ENCODE results near the gene DDC.

DDC gene, protein sequence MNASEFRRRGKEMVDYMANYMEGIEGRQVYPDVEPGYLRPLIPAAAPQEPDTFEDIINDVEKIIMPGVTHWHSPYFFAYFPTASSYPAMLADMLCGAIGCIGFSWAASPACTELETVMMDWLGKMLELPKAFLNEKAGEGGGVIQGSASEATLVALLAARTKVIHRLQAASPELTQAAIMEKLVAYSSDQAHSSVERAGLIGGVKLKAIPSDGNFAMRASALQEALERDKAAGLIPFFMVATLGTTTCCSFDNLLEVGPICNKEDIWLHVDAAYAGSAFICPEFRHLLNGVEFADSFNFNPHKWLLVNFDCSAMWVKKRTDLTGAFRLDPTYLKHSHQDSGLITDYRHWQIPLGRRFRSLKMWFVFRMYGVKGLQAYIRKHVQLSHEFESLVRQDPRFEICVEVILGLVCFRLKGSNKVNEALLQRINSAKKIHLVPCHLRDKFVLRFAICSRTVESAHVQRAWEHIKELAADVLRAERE

GRCh38 chr7:50564640-50565558 is at the start of gene DDC:
Gene DDC, minus strand, starts transcription at chr7:50565405. Its CDS starts 21,320 bp downstream, at chr7:50544085.
- no peak for DNase-seq (ENCODE audit: low read depth in 3 of 3, low spot score in 1 of 3)

- no peak for DNase-seq (ENCODE audit: low read depth in 3 of 3, low spot score in 1 of 3)
These were observed 48.3 kb upstream of the DDC start for GRCh38 chr7:50613473-50613872.

DNA sequence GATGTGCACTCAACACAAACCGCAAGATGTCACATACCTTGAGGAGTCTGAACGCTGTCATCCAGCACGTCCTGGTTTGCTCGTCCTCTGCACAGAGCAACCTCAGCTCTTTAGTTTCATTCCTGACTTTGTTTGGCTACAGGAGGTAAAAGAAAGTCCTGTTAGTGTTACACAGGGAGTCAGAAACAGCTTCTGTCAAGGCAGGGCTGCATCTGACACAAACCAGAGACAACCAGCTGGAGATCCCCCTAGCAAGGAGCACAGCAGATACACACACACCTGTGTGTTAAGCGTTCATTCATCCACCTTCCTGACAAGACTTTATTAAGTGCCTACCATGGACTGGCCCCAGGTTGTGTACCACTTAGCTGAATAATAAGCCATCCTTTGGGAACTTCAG is 47.5 kb upstream of the DDC start:
- DNase-seq (ENCODE audit: low read depth in 3 of 3, low spot score in 1 of 3) = no peak

GRCh38 chr7:50610521-50611277 is 45.5 kb upstream of the DDC start:
- no peak for DNase-seq (ENCODE audit: low read depth in 3 of 3, low spot score in 1 of 3)

DNA sequence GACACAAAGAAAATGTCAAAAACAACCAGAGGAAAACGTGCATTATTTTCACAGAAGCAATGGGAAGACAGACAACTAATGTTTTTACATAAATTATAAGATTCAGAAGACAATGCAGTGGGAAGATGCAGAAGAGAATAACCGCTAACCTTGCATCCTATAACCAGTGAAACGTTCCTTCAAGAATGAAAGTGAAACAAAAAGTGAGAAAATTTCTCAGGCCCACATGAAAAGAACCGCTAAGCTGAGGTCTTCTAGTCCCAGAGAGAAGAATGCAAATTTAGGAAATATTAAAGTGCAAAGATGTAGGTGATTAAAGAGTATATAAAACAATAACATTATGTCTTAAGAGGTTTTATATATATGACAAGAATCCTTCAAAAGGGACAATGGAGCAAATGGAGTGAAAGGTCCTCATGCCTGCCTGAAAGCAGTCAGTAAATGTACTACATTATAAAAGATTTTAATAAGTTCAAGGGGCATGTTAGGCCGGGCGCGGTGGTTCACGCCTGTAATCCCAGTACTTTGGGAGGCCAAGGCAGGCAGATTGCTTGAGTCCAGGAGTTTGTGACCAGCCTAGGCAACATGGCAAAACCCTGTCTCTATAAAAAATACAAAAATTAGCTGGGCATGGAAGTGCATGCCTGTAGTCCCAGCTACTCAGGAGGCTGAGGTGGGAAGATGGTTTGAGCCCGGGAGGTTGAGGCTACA is 43.1 kb upstream of the DDC start:
- DNase-seq (ENCODE audit: low read depth in 3 of 3, low spot score in 1 of 3) = no peak

DNA sequence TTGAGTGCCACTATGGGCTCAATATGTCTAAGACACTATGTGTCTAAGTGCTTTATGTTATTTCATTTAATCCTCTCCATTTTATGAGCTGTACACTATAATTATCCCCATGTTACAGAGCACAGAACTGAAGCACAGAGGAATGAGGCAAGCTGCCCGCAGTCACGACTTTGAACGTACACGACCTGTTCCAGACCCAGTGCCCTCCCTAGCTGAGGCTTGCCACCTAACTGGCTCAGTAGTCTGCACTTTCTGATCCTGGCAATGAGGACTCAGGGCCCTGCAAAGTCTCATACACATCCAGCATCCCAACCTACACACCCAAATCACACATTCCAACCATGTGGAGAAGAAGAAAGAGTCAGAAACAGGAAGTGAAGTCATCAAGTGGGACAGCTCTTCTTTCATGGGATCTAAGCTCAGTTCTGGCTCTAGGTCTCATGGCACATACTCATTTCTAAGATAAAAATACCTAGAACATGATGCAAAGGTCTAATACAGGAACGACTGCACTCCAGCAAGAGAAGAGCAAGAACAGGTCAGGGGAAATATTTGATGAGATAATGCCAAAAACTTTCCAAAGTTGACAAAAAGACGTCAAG is 42.4 kb upstream of the DDC start:
- DNase-seq (ENCODE audit: low read depth in 3 of 3, low spot score in 1 of 3) = no peak

DNA sequence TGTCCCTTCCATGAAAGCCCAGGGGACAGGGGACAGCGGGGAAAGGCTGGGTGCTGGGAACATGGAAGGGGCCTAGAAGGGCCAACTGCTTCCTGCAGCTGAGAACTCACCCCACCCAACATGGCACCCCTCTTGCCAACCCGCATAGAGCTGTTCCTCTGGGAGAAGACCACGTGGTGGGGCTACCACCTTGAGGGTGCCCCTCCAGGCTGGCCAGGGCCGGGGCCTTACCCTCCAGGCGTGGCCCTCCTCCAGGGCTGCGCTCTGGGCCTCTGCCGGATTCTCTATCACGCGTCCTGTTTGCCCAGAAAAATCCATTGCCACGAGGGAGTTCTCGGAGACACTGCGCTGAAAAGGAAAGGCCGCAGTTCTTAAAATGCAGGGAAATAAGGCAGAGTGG is 39.9 kb upstream of the DDC start:
- no peak for DNase-seq (ENCODE audit: low read depth in 3 of 3, low spot score in 1 of 3)

DNA sequence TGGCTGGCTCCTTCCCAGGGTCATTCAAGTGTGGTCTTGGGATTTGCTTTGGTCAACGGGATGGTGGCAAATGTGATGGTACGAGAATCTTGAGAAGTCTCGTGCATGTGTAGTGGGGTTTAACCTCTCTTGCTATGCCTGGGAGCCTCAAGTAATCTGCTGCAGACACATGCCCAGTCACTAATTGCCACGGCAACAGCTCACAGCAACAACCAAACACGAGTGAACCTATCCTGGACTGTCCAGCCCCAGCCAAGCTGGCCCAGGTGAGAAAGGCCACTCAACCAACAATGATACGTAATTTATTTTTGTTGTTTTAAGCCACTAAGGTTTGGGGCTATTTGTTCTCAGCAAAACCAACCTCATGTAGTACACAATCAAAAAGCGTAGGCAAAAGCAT is 38.1 kb upstream of the DDC start:
- DNase-seq (ENCODE audit: low read depth in 3 of 3, low spot score in 1 of 3) = no peak

GRCh38 chr7:50599385-50599784 is 34.2 kb upstream of the DDC start:
- no peak for DNase-seq (ENCODE audit: low read depth in 3 of 3, low spot score in 1 of 3)

- no peak for DNase-seq (ENCODE audit: low read depth in 3 of 3, low spot score in 1 of 3)
These were observed 33.5 kb upstream of the DDC start for GRCh38 chr7:50598460-50599343.

DNA sequence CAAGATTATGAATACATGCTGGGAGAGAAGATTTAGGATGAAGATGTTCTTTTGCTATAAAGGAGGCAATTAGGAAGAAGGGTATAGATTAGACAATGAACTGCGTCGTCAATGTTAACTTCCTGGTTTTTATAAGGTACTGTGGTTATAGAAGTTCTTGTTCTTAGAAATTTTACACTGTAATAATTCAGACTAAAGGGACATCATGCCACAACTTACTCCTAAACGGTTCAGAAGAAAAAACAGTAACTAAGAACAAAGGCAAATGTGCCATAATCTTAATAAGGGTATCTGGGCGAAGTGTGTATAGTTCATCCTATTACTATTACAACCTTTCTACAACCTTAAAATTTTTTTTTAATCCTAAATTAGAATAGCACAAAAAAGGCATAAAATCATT is 31.3 kb upstream of the DDC start:
- no peak for DNase-seq (ENCODE audit: low read depth in 3 of 3, low spot score in 1 of 3)

- DNase-seq (ENCODE audit: low read depth in 3 of 3, low spot score in 1 of 3) = no peak
These were observed 30.4 kb upstream of the DDC start for GRCh38 chr7:50595491-50596102.

DNA sequence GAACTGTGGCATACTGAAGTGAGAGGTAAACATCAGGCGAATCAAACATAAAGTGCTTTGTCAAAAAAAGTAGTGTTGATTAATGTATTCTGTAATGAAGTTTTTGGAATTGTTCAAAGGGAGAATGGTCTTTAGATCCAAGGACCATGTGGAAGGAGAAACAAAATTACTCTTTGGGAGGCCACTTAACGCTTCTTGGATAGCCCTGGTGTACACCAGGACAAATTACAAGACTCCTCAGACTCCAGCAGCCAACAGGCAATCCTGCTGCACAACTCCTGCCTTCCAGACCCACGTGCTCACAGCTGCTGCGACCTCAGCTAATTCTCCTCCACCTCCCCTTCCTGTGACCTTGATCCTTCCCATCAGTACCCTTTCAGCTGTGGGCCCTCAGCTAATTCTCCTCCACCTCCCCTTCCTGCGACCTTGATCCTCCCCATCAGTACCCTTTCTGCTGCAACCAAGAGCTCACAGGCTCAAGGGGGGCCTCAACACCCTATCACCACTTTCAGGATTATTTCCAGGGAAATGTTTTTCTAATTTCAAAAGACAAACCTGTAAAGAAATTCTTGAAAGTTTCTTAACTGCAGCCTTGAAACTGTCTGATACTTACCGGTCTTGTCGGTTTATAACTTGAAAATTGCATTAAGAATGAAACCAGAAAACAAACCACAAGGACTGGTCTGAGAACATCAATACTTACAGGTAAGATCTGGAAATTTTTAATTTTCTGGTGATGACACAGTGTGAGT is 29.7 kb upstream of the DDC start:
- DNase-seq (ENCODE audit: low read depth in 3 of 3, low spot score in 1 of 3) = no peak

GRCh38 chr7:50594136-50594535 is 28.9 kb upstream of the DDC start:
- no peak for DNase-seq (ENCODE audit: low read depth in 3 of 3, low spot score in 1 of 3)

DNA sequence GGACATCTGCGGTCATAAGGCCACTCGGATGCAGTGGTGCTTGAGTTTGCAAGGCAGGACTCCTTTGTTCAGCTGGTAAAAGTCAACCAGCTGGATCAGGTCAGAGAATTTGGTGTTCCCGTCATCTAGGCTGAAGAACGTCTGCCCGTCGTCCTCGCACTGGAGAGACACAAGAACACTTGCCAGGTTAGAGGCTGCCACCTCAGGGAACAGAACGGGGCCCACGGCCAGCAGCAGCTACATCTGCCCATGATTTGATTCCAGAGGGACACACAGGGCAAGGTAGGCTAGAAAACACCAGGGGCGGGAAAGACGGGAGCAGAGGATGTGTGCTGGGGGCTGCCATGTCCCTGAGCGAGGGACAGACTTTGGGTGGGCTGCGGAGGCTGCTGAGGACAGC is 27.7 kb upstream of the DDC start:
- no peak for DNase-seq (ENCODE audit: low read depth in 3 of 3, low spot score in 1 of 3)

GRCh38 chr7:50591480-50592438 is 26.6 kb upstream of the DDC start:
- no peak for DNase-seq (ENCODE audit: low read depth in 3 of 3, low spot score in 1 of 3)

GRCh38 chr7:50591098-50591479 is 25.9 kb upstream of the DDC start:
- DNase-seq (ENCODE audit: low read depth in 3 of 3, low spot score in 1 of 3) = no peak
